Measurements from ENCODE around the gene HBP1. TPM values are rescaled to one million over a fixed set of nuclear protein-coding genes. Genes with fewer than 3 reads are reported as not detected.

Gene HBP1
- polyA plus RNA-seq, 1 experiment = 85.2 TPM

GRCh38 chr7:107173191-107173590, 4.4 kb downstream of the HBP1 start:
- Histone ChIP-seq H3K27me3 (ENCODE audit: control insufficient read depth, insufficient read depth, low read length) (no peaks in the 10 kb centered on the region), H3K4me3 (ENCODE audit: low read depth, low read length) (no peak overlapping the region), H3K9me3 (ENCODE audit: control insufficient read depth, insufficient read depth, low read length) (no peaks in the 10 kb centered on the region), H3K27ac (ENCODE audit: low read depth, low read length) (no peak overlapping the region)
- ChIA-PET POLR2A (interaction anchor here (0.6 kb wide), 1 partner anchor 12 kb away, joined by 7 read pairs; no protein-coding TSS in a partner anchor), CTCF (interaction anchor here (1.4 kb wide), 1 partner anchor 23 kb away, joined by 3 read pairs; no protein-coding TSS in a partner anchor)
- no peak for DNase-seq (ENCODE audit: low read depth, low spot score)
- no peak for TF ChIP-seq CTCF (IDR thresholded peaks at IDR 0.05; ENCODE audit: low read depth, low read length)

GRCh38 chr7:107173691-107174406, 5.0 kb downstream of the HBP1 start:
- ChIA-PET CTCF (interaction anchor here (1.4 kb wide), 2 partner anchors 24 to 26 kb away, joined by 3 to 5 read pairs; no protein-coding TSS in a partner anchor), POLR2A (interaction anchor here (0.6 kb wide), 1 partner anchor 12 kb away, joined by 7 read pairs; no protein-coding TSS in a partner anchor)
- Histone ChIP-seq H3K9me3 (ENCODE audit: control insufficient read depth, insufficient read depth, low read length) (no peaks in the 10 kb centered on the region), H3K4me3 (ENCODE audit: low read depth, low read length) (no peak overlapping the region), H3K27me3 (ENCODE audit: control insufficient read depth, insufficient read depth, low read length) (no peaks in the 10 kb centered on the region), H3K27ac (ENCODE audit: low read depth, low read length) (no peak overlapping the region)
- no peak for TF ChIP-seq CTCF (IDR thresholded peaks at IDR 0.05; ENCODE audit: low read depth, low read length)
- DNase-seq (ENCODE audit: low read depth, low spot score) = no peak

GRCh38 chr7:107179326-107180164, 10.7 kb downstream of the HBP1 start:
- ChIA-PET CTCF (interaction anchor here (1.5 to 2.1 kb wide), 3 partner anchors 11 to 232 kb away, joined by 4 to 7 read pairs (median 6); partner anchors contain the start of gene HBP1), POLR2A (interaction anchor here (0.8 to 2.6 kb wide), 2 partner anchors 10 to 18 kb away, joined by 3 to 44 read pairs; partner anchors contain the start of gene HBP1)
- no peak for DNase-seq (ENCODE audit: low read depth, low spot score)
- H3K27me3 ChIP-seq (ENCODE audit: control insufficient read depth, insufficient read depth, low read length) = no peaks in the 10 kb centered on the region
- no peak for TF ChIP-seq CTCF (IDR thresholded peaks at IDR 0.05; ENCODE audit: low read depth, low read length)
- H3K9me3 ChIP-seq (ENCODE audit: control insufficient read depth, insufficient read depth, low read length) = no peaks in the 10 kb centered on the region
- H3K4me3 ChIP-seq (ENCODE audit: low read depth, low read length) = no peak overlapping the region
- H3K27ac ChIP-seq (ENCODE audit: low read depth, low read length) = peak overlapping the region; percentile 58

GRCh38 chr7:107180378-107180777, 11.6 kb downstream of the HBP1 start:
- no peak overlapping the region for H3K4me3 ChIP-seq (ENCODE audit: low read depth, low read length)
- DNase-seq (ENCODE audit: low read depth, low spot score) = peak; percentile 75
- no peaks in the 10 kb centered on the region for H3K9me3 ChIP-seq (ENCODE audit: control insufficient read depth, insufficient read depth, low read length)
- ChIA-PET CTCF (interaction anchor here (1.3 to 2.1 kb wide), 4 partner anchors 12 to 233 kb away, joined by 3 to 7 read pairs (median 5); partner anchors contain the start of gene HBP1), POLR2A (interaction anchor here (0.6 to 2.6 kb wide), 3 partner anchors 11 to 129 kb away, joined by 3 to 44 read pairs (median 3); partner anchors contain the start of gene HBP1)
- H3K27ac ChIP-seq (ENCODE audit: low read depth, low read length) = no peak overlapping the region
- H3K27me3 ChIP-seq (ENCODE audit: control insufficient read depth, insufficient read depth, low read length) = no peaks in the 10 kb centered on the region
- no peak for TF ChIP-seq CTCF (IDR thresholded peaks at IDR 0.05; ENCODE audit: low read depth, low read length)
